Activated B cell treated with CpG ODN at 0.5 μM for 24 hours (primary cell): ENCODE measurements around the gene NSL1. TPM values are rescaled to one million over a fixed set of nuclear protein-coding genes. Genes with fewer than 3 reads are reported as not detected.

Source experiments
- ATAC-seq: fragments of 200-7000 bp; cut with Tn5 transposase; one replicate; pipeline ENCODE4 v1.10.0; 2021; ENCODE audit warnings: low read depth, mild to moderate bottlenecking, moderate library complexity
- CTCF ChIA-PET: fragments of 350-600 bp; sonication (Branson Sonifier 250); formaldehyde crosslinking; loops from one replicate; lab custom pipeline; 2021; ENCODE audit warnings: antibody characterized with exemption; lab: Charles Lee
- POLR2A ChIA-PET: fragments of 350-600 bp; sonication (Branson Sonifier 250); formaldehyde crosslinking; loops from one replicate; lab custom pipeline; 2021; ENCODE audit warnings: antibody characterized with exemption; lab: Charles Lee
- DNase-seq: peaks from one replicate; pipeline ENCODE4 v3.0.0; 2022
- H3K27ac Mint-ChIP-seq: one replicate; pipeline ENCODE4 v1.8.0; 2020; ENCODE audit warnings: mixed read lengths
- H3K27me3 Mint-ChIP-seq: one replicate; pipeline ENCODE4 v1.8.0; 2021; ENCODE audit warnings: mixed read lengths
- H3K36me3 Mint-ChIP-seq: one replicate; pipeline ENCODE4 v1.8.0; 2021; ENCODE audit warnings: low read depth, mixed read lengths
- H3K4me1 Mint-ChIP-seq: one replicate; pipeline ENCODE4 v1.8.0; 2021; ENCODE audit warnings: mixed read lengths
- H3K4me3 Mint-ChIP-seq: one replicate; pipeline ENCODE4 v1.8.0; 2020; ENCODE audit warnings: mild to moderate bottlenecking, mixed read lengths
- H3K9me3 Mint-ChIP-seq: one replicate; pipeline ENCODE4 v1.8.0; 2020; ENCODE audit warnings: mixed read lengths
- intact Hi-C: fragments of 100-400 bp; cut with micrococcal nuclease; formaldehyde crosslinking; loops from one replicate; pipeline ENCODE4 v1.15.1; 2024
- total RNA-seq: library from RNA; stranded (reverse); gene quantifications from 2 replicates; pipeline ENCODE4 v1.2.3, GENCODE V29; 2022
- TF ChIP-seq, protein P1 (sequence below): fragments of 200-600 bp; IDR thresholded peaks from one replicate; pipeline ENCODE4 v1.8.0; 2022; ENCODE audit warnings: antibody characterized with exemption, mild to moderate bottlenecking

The NSL1 gene
- total RNA-seq, 1 donor from 2014 or later = 44.5 TPM

DNA sequence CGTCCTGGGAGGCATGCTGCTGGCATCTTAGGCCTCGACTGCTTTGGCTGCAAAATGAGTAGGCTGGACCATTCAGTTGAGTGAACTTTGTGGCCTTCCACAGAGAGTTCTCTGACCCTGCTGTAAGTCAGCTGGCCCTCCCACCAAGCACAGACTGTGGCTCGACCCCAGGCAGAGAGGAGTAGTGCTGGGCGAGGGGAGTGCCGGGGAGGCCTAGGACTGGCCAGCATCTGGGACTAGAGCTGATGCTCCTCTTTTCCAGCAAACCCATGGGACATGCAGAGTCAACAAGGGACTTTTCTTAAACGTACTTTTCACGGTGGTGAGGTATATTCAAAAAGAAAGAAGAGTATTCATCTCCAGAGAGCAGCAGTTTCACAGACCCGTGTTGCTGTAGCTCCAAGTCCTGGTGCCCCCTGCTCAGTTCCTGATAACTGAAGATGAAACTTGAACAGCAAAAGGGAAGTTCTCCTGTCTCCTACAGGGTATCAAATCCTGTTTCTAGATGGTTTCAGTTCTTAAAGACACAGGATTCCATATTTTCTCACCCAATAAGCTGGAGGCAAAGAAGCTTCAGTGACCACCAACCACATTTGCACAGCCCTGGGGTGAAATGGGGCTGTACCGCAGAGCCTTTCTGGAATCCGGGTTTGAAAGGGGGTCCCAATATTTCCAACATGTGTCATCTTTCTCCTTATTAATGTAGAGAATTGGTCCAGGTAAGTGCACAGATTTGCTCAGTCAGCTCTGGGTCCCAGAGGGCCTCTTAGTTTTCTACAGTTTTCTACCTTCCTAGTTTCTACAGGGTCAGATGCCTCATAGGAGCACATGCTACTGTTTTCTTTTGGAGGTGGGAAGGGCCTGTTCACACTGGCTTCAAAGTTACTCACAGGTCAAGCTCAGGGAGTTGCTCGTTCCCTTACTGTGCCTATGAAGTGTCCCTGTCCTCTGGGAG lies 112.8 kb downstream of the NSL1 start:
- Mint-ChIP-seq H3K4me3 (peak overlapping the region; percentile 9), H3K27me3 (peaks cover 4% of the 10 kb centered on the region), H3K27ac (peak overlapping the region; percentile 84), H3K4me1 (peaks cover 47% of the 10 kb centered on the region), H3K36me3 (no peaks in the 10 kb centered on the region), H3K9me3 (no peaks in the 10 kb centered on the region)
- intact Hi-C loops = loop anchor here (1.0 kb wide), 1 partner anchor 23 kb away; no protein-coding TSS in a partner anchor
- ATAC-seq (peak; percentile 73), DNase-seq (no peak)
- POLR2A ChIA-PET = interaction anchor here (0.6 to 3.1 kb wide), 9 partner anchors 12 to 213 kb away, joined by 3 to 19 read pairs (median 5); partner anchors contain the start of genes ATF3, BATF3, NSL1 and TATDN3
- CTCF ChIA-PET = interaction anchor here (1.2 to 2.0 kb wide), 2 partner anchors 14 to 202 kb away, joined by 3 to 9 read pairs; no protein-coding TSS in a partner anchor
- TF ChIP-seq, protein P1, sequence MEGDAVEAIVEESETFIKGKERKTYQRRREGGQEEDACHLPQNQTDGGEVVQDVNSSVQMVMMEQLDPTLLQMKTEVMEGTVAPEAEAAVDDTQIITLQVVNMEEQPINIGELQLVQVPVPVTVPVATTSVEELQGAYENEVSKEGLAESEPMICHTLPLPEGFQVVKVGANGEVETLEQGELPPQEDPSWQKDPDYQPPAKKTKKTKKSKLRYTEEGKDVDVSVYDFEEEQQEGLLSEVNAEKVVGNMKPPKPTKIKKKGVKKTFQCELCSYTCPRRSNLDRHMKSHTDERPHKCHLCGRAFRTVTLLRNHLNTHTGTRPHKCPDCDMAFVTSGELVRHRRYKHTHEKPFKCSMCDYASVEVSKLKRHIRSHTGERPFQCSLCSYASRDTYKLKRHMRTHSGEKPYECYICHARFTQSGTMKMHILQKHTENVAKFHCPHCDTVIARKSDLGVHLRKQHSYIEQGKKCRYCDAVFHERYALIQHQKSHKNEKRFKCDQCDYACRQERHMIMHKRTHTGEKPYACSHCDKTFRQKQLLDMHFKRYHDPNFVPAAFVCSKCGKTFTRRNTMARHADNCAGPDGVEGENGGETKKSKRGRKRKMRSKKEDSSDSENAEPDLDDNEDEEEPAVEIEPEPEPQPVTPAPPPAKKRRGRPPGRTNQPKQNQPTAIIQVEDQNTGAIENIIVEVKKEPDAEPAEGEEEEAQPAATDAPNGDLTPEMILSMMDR = no peak

- intact Hi-C loops = no loop called here
- DNase-seq (no peak), ATAC-seq (no peak)
- no peak overlapping the region for H3K4me3 Mint-ChIP-seq
- H3K27me3 Mint-ChIP-seq = peaks cover 4% of the 10 kb centered on the region
- no peaks in the 10 kb centered on the region for H3K9me3 Mint-ChIP-seq
- TF ChIP-seq, protein P1 = no peak
- peaks cover 35% of the 10 kb centered on the region for H3K4me1 Mint-ChIP-seq
- ChIA-PET POLR2A (interaction anchor here (0.8 to 3.1 kb wide), 3 partner anchors 23 to 69 kb away, joined by 3 to 19 read pairs (median 13); partner anchors contain the start of gene ATF3), CTCF (interaction anchor here (1.0 to 2.0 kb wide), 2 partner anchors 13 to 104 kb away, joined by 3 to 11 read pairs; no protein-coding TSS in a partner anchor)
- peak overlapping the region; percentile 35 for H3K27ac Mint-ChIP-seq
- H3K36me3 Mint-ChIP-seq = no peaks in the 10 kb centered on the region
These were observed 114.0 kb downstream of the NSL1 start for GRCh38 chr1:212677573-212677972.

DNA sequence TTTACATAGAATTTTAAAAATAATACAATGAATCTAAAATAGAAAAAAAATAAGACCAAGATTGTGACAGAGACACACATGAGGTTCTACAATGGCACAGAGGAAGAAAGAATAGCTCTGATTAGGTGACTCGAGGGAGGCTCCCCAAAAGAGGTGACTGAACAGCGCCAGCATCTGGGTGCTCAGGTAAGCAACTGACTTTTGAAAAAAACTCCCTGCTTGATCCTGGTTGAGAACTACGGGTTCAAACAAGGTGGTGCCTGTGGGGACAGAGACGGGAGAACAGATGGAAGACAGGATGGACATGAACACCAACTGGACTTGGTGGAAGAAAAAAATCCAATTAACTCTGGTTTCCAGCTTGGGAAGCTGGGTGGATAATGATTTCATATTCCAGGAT lies 114.4 kb downstream of the NSL1 start:
- Mint-ChIP-seq H3K27me3 (peaks cover 4% of the 10 kb centered on the region), H3K27ac (peak overlapping the region; percentile 35), H3K4me3 (no peak overlapping the region), H3K4me1 (peaks cover 31% of the 10 kb centered on the region), H3K36me3 (no peaks in the 10 kb centered on the region), H3K9me3 (no peaks in the 10 kb centered on the region)
- no peak for ATAC-seq
- DNase-seq = no peak
- TF ChIP-seq, protein P1 = no peak
- CTCF ChIA-PET = interaction anchor here (1.0 to 2.0 kb wide), 2 partner anchors 12 to 105 kb away, joined by 3 to 11 read pairs; no protein-coding TSS in a partner anchor
- POLR2A ChIA-PET = interaction anchor here (0.8 kb wide), 1 partner anchor 24 kb away, joined by 3 read pairs; no protein-coding TSS in a partner anchor
- intact Hi-C loops = no loop called here

Other genes starting within 250 kb of the NSL1 start
- gene ATF3, start 183.0 kb downstream of the NSL1 start, total RNA-seq = 13.1 and 16.8 TPM in 2 replicates
- gene BATF3, start 91.9 kb downstream of the NSL1 start, total RNA-seq = 23.5 and 25.2 TPM in 2 replicates
- gene TATDN3, start 117 bp upstream of the NSL1 start, total RNA-seq = 30.3 and 31.4 TPM in 2 replicates
- 0.64 TPM in 1 of 2 replicates, not detected in the other for gene SPATA45, start 55.9 kb upstream of the NSL1 start, total RNA-seq
- 12.7 and 16.4 TPM in 2 replicates for gene FLVCR1, start 66.5 kb upstream of the NSL1 start, total RNA-seq
- 0.07 and 0.17 TPM in 2 replicates for gene VASH2, start 158.8 kb upstream of the NSL1 start, total RNA-seq
- 54.1 and 63.3 TPM in 2 replicates for gene ANGEL2, start 224.1 kb upstream of the NSL1 start, total RNA-seq